ENCODE data around the gene OR6S1.

DNA sequence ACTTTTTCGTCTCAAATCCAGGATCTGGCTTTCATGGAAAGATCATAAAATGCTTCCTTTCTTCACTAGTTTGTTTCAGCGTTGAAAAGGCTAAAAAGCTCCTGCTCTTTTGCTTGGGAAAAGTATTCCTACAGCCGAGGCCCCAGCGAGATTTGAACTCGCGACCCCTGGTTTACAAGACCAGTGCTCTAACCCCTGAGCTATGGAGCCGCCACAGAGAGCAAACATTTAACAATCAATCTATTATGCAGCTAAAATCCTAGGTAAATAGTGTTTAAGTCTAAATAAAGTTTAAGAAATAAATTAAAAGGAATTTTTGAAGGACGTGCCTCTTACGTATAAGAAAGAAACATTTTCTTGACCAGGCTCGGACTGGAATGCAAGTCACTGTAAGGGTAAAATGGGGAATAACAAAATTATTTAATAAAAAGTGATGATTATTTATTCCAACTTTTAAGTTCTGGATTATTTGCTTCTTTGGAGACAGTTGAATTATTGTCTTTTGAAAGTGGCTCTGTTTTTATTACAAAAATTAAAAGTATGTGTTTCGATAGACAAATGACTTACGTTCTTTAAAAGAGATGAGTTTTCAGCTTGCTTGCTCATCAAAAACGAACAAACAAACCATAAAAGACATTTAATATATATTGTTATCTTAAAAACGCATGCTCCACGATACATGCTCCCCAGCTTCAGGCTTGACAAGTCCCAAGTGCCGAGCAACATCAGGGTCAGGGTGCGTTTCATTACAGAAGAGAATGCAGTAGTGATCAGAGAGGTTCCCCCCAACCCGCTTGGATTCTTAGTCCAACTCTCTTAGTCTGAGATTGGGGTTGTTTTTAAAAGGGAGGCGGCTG, 10.2 kb downstream of the OR6S1 start:
- TF ChIP-seq, protein P1, sequence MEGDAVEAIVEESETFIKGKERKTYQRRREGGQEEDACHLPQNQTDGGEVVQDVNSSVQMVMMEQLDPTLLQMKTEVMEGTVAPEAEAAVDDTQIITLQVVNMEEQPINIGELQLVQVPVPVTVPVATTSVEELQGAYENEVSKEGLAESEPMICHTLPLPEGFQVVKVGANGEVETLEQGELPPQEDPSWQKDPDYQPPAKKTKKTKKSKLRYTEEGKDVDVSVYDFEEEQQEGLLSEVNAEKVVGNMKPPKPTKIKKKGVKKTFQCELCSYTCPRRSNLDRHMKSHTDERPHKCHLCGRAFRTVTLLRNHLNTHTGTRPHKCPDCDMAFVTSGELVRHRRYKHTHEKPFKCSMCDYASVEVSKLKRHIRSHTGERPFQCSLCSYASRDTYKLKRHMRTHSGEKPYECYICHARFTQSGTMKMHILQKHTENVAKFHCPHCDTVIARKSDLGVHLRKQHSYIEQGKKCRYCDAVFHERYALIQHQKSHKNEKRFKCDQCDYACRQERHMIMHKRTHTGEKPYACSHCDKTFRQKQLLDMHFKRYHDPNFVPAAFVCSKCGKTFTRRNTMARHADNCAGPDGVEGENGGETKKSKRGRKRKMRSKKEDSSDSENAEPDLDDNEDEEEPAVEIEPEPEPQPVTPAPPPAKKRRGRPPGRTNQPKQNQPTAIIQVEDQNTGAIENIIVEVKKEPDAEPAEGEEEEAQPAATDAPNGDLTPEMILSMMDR (IDR thresholded peaks at IDR 0.05): no peak
- TF ChIP-seq POLR2A (IDR thresholded peaks at IDR 0.05): no peak
- peak in 1 of 2 donors; percentile 51 for TF ChIP-seq POLR2AphosphoS5 (IDR thresholded peaks at IDR 0.05; ENCODE audit: insufficient read depth in 1 of 2, low read depth in 1 of 2)

Measured in vagina (tissue), 2 donors.